H1 (cell line): Measurements from ENCODE around the gene FBXW5. TPM values are rescaled to one million over a fixed set of nuclear protein-coding genes. Genes with fewer than 3 reads are reported as not detected.

Experiments
- CTCF ChIA-PET: fragments of 300-600 bp; sonication (Branson Sonifier 250); formaldehyde crosslinking; loops from one replicate; lab custom pipeline; 2021; ENCODE audit not compliant: partially characterized antibody; lab: Charles Lee
- POLR2A ChIA-PET: fragments of 300-600 bp; sonication (Branson Sonifier 250); formaldehyde crosslinking; loops from one replicate; lab custom pipeline; 2021; ENCODE audit warnings: inconsistent platforms; ENCODE audit not compliant: partially characterized antibody; lab: Charles Lee
- DNase-seq, 2 experiments: peaks; one replicate each; pipeline versions ENCODE4 v3.0.0 to v3.0.0-alpha.2; 2010 to 2022; ENCODE audit warnings: low spot score in 2 of 2, low read depth in 1 of 2, mixed read lengths in 1 of 2
- FAIRE-seq: peaks from 2 replicates; lab custom pipeline; 2011; peaks lifted over from hg19 to GRCh38; lab: Jason Lieb, UNC
- H2AFZ ChIP-seq: 2 replicates; pipeline ENCODE4 v1.8.1; 2012; ENCODE audit warnings: low read length, inconsistent platforms
- H2AK5ac ChIP-seq: 2 replicates; pipeline ENCODE4 v1.6.1; 2013; ENCODE audit warnings: low read depth, low read length
- H2BK120ac ChIP-seq: replicated peaks from 2 replicates; pipeline ENCODE3; 2013; ENCODE audit warnings: low read depth, low read length, inconsistent platforms
- H2BK12ac ChIP-seq: 2 replicates; pipeline ENCODE4 v1.6.1; 2013; ENCODE audit warnings: low read depth, low read length
- H2BK15ac ChIP-seq: 2 replicates; pipeline ENCODE4 v1.6.1; 2013; ENCODE audit warnings: low read length
- H2BK20ac ChIP-seq: 2 replicates; pipeline ENCODE4 v1.6.1; 2013; ENCODE audit warnings: low read length
- H2BK5ac ChIP-seq: 2 replicates; pipeline ENCODE4 v1.6.1; 2013; ENCODE audit warnings: low read depth, low read length
- H3K14ac ChIP-seq: 2 replicates; pipeline ENCODE4 v1.6.1; 2013; ENCODE audit warnings: inconsistent platforms; ENCODE audit not compliant: insufficient read length
- H3K18ac ChIP-seq: 2 replicates; pipeline ENCODE4 v1.6.1; 2013; ENCODE audit warnings: low read length; ENCODE audit errors: extremely low read depth
- H3K23ac ChIP-seq: 2 replicates; pipeline ENCODE4 v1.6.1; 2013; ENCODE audit warnings: inconsistent platforms; ENCODE audit not compliant: insufficient read length
- H3K23me2 ChIP-seq: 2 replicates; pipeline ENCODE4 v1.6.1; 2013; ENCODE audit warnings: low read depth, low read length
- H3K27ac ChIP-seq: 2 replicates; pipeline ENCODE4 v1.6.1; 2011; ENCODE audit warnings: low read depth, low read length, inconsistent platforms
- H3K27me3 ChIP-seq, 4 experiments: replicated peaks in 1 of 4; 1 replicate in 1 of 4; 2 replicates in 3 of 4; pipeline versions ENCODE4 v1.6.1 to v1.8.1; 2011 to 2013; ENCODE audit warnings: low read length in 3 of 4, mild to moderate bottlenecking in 3 of 4, inconsistent platforms in 2 of 4, mixed read lengths in 2 of 4, moderate library complexity in 1 of 4; ENCODE audit not compliant: control insufficient read depth in 3 of 4, insufficient read depth in 3 of 4; ENCODE audit errors: extremely low read depth in 1 of 4
- H3K36me3 ChIP-seq, 4 experiments: 2 replicates each; pipeline versions ENCODE4 v1.6.1 to v1.8.1; 2011 to 2013; ENCODE audit warnings: mild to moderate bottlenecking in 4 of 4, low read length in 3 of 4, moderate library complexity in 2 of 4, control low read depth in 1 of 4, inconsistent platforms in 1 of 4; ENCODE audit not compliant: insufficient read depth in 4 of 4, control insufficient read depth in 2 of 4
- H3K4ac ChIP-seq: replicated peaks from 2 replicates; pipeline ENCODE3; 2013; ENCODE audit warnings: low read length, low read depth, mixed read lengths, inconsistent platforms; ENCODE audit not compliant: insufficient read length
- H3K4me1 ChIP-seq, 4 experiments: replicated peaks in 1 of 4; 1 replicate in 1 of 4; 2 replicates in 3 of 4; pipeline versions ENCODE4 v1.6.1 to v1.8.1; 2011 to 2013; ENCODE audit warnings: low read length in 3 of 4, inconsistent platforms in 2 of 4, mixed read lengths in 1 of 4; ENCODE audit not compliant: insufficient read depth in 4 of 4, control insufficient read depth in 3 of 4
- H3K4me2 ChIP-seq, 2 experiments: 2 replicates each; pipeline versions ENCODE4 v1.6.1 to v1.8.1; 2011 to 2013; ENCODE audit warnings: low read depth in 2 of 2, low read length in 2 of 2, control low read depth in 1 of 2, inconsistent platforms in 1 of 2, mild to moderate bottlenecking in 1 of 2; ENCODE audit not compliant: insufficient read depth in 1 of 2
- H3K4me3 ChIP-seq, 4 experiments: fragments of 200-600, 300-600 bp in 1 of 4; sonication (generic), shearing (Covaris generic), sonication (Bioruptor Twin) in 1 of 4; 2 replicates each; pipeline versions ENCODE4 v1.5.1 to v1.8.1; 2011 to 2016; ENCODE audit warnings: low read length in 4 of 4, low read depth in 3 of 4, control low read depth in 2 of 4, inconsistent platforms in 2 of 4, mild to moderate bottlenecking in 2 of 4, mixed read lengths in 1 of 4, moderate library complexity in 1 of 4; ENCODE audit not compliant: insufficient read depth in 2 of 4; ENCODE audit errors: extremely low read depth in 1 of 4
- H3K56ac ChIP-seq: replicated peaks from 2 replicates; pipeline ENCODE3; 2013; ENCODE audit warnings: low read depth, mild to moderate bottlenecking, mixed read lengths, low read length, inconsistent platforms; ENCODE audit not compliant: insufficient read length
- H3K79me1 ChIP-seq: 2 replicates; pipeline ENCODE4 v1.6.1; 2013; ENCODE audit warnings: low read depth, low read length, control low read depth
- H3K79me2 ChIP-seq, 2 experiments: 2 replicates each; pipeline versions ENCODE4 v1.6.1 to v1.8.1; 2012 to 2013; ENCODE audit warnings: low read length in 2 of 2, mild to moderate bottlenecking in 2 of 2, inconsistent platforms in 1 of 2; ENCODE audit not compliant: insufficient read depth in 2 of 2, control insufficient read depth in 1 of 2
- H3K9ac ChIP-seq, 4 experiments: replicated peaks in 1 of 4; 1 replicate in 1 of 4; 2 replicates in 3 of 4; pipeline versions ENCODE4 v1.6.1 to v1.8.1; 2011 to 2013; ENCODE audit warnings: low read depth in 3 of 4, low read length in 3 of 4, control low read depth in 2 of 4, mild to moderate bottlenecking in 2 of 4, moderate library complexity in 2 of 4, inconsistent platforms in 1 of 4; ENCODE audit errors: extremely low read depth in 1 of 4
- H3K9me3 ChIP-seq, 2 experiments: 2 replicates each; pipeline versions ENCODE4 v1.6.1 to v1.8.1; 2012 to 2013; ENCODE audit warnings: mild to moderate bottlenecking in 2 of 2, moderate library complexity in 2 of 2, control low read depth in 1 of 2, inconsistent platforms in 1 of 2, low read depth in 1 of 2, low read length in 1 of 2, mixed read lengths in 1 of 2; ENCODE audit not compliant: insufficient read depth in 2 of 2
- H4K20me1 ChIP-seq, 2 experiments: replicated peaks in 1 of 2; 2 replicates each; pipeline versions ENCODE3 to v1.8.1; 2011 to 2013; ENCODE audit warnings: inconsistent platforms in 2 of 2, low read length in 2 of 2, mild to moderate bottlenecking in 1 of 2; ENCODE audit not compliant: insufficient read depth in 2 of 2, control insufficient read depth in 1 of 2
- H4K5ac ChIP-seq: 2 replicates; pipeline ENCODE4 v1.6.1; 2013; ENCODE audit warnings: low read length, low read depth, mixed read lengths, inconsistent platforms; ENCODE audit not compliant: insufficient read length
- H4K8ac ChIP-seq: 2 replicates; pipeline ENCODE4 v1.8.0; 2013; ENCODE audit warnings: mild to moderate bottlenecking, moderate library complexity, low read length, inconsistent platforms; ENCODE audit not compliant: insufficient read depth; ENCODE audit errors: extremely low read depth
- H4K91ac ChIP-seq: replicated peaks from 2 replicates; pipeline ENCODE3; 2013; ENCODE audit warnings: low read length, mixed read lengths, inconsistent platforms; ENCODE audit not compliant: insufficient read length
- SIRT6 ChIP-seq: IDR thresholded peaks from one replicate; pipeline ENCODE4 v1.7.1; 2012; ENCODE audit warnings: low read length, inconsistent platforms
- WGBS, 2 experiments: shearing (Covaris generic) in 1 of 2; methylation state at CpG; one replicate each; pipeline versions ENCODE4 v1.1.6 to v1.1.7; 2013 to 2015; ENCODE audit warnings: low lambda C conversion rate in 2 of 2, mixed read lengths in 2 of 2, inconsistent platforms in 1 of 2, low coverage in 1 of 2, missing lambda C conversion rate in 1 of 2; ENCODE audit not compliant: insufficient replicate concordance in 2 of 2, insufficient coverage in 1 of 2, insufficient read length in 1 of 2; ENCODE audit errors: extremely low coverage in 1 of 2, missing lambda C conversion rate in 1 of 2; 5-methylcytosine and 5-hydroxymethylcytosine counted together
- polyA plus RNA-seq, 7 experiments: library from polyadenylated mRNA; depleted of rRNA in 3 of 7; stranded (reverse) in 5 of 7; unstranded in 2 of 7; fragments of >200 nt in 5 of 7; fragments of 200-250 nt in 2 of 7; gene quantifications; 1 replicate in 5 of 7; 2 replicates in 1 of 7; 4 replicates in 1 of 7; pipeline versions ENCODE4 v1.2.1 to v1.2.3, GENCODE V29; 2011 to 2013; ENCODE audit warnings: missing spikeins in 2 of 7, mixed read lengths in 2 of 7
- total RNA-seq: library from RNA; stranded (reverse); fragmentation: NEBNext Ultra II Directional; extraction: Animal tissue kit (Norgen Biotek cat#: 25700); gene quantifications from 2 replicates; pipeline ENCODE4 v1.2.1, GENCODE V29; 2021
- TF ChIP-seq, protein P1 (sequence below): IDR thresholded peaks from 2 replicates; pipeline ENCODE4 v1.6.1; 2012; ENCODE audit warnings: inconsistent platforms

Gene FBXW5
- total and polyA plus RNA-seq, 2 of the 8 experiments (the other 6 are each of a cell fraction or from before 2014, with no cell fraction given): 49.0 to 71.0 TPM

DNA sequence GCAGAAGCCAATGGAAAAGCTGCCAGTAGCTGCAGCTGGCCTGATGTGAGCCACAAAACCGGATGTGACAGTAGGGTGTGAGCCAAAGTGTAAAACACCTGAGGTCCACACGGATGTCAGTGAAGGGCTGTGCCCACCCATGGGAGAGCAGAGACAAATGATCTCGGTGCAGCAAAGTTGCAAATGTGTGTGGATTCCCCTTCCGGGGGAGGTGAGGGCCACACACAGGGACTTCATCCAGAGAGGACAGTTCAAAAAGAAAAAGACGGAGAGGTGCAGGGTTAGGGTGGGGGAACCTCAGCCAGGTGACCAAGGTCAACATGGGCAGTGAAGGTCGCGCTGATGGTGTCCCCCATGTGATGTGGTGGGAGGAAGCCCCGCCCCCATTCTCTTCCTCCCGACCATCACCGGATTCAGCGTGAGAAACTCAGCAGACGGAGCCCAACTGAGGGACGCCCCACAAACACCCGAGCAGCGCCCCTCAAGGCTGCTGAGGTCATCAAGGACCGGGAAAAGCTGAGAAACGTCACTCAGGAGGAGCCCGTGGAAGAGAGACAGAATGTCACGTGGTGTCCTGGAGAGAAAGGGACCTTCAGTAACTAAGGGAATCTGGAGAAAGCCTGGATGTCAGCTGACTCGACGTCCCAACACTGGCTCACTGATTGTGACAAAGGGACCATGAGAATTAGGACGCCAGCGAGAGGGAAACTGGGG, 21.4 kb upstream of the FBXW5 start:
- H3K79me2 ChIP-seq: no peaks in the 10 kb centered on the region
- H4K91ac ChIP-seq: peak overlapping the region; percentile 80
- no peak overlapping the region for H3K56ac ChIP-seq
- H3K9me3 ChIP-seq: no peaks in the 10 kb centered on the region
- peak overlapping the region; percentile 27 to 38; a peak in 1 of 4 replicates for H3K4me2 ChIP-seq
- no peak overlapping the region for H3K27ac ChIP-seq
- FAIRE-seq (no peak), DNase-seq (no peak)
- ChIA-PET POLR2A (interaction anchor here (0.6 to 2.4 kb wide), 4 partner anchors 9 to 486 kb away, joined by 3 to 10 read pairs (median 4); no protein-coding TSS in a partner anchor), CTCF (interaction anchor here (0.7 to 9.4 kb wide), 8 partner anchors 10 to 70 kb away, joined by 3 to 38 read pairs (median 4); partner anchors contain the start of genes FUT7 and LCN12)
- H3K23ac ChIP-seq: no peak overlapping the region
- no peaks in the 10 kb centered on the region for H4K20me1 ChIP-seq
- H4K8ac ChIP-seq: no peak overlapping the region
- H3K18ac ChIP-seq: peak overlapping the region; percentile 78
- H3K79me1 ChIP-seq: no peaks in the 10 kb centered on the region; the same call in 1 of the 2 replicates
- H3K4me1 ChIP-seq: peaks cover 0 to 7% (median 5%) of the 10 kb centered on the region in 4 experiments; a peak in 4 of 7 replicates
- peak overlapping the region; percentile 13 for H4K5ac ChIP-seq
- H3K4ac ChIP-seq: peak overlapping the region; percentile 65
- peak overlapping the region; percentile 90; the same call in 1 of the 2 replicates for H2BK12ac ChIP-seq
- H3K9ac ChIP-seq: 0 out of 7 replicates have a peak overlapping the region, but pooled peaks of 1 of the 4 experiments have one; percentile 7
- no peaks in the 10 kb centered on the region for H3K36me3 ChIP-seq
- 63% methylated on average over 23 of the region's 23 CpGs; no CpG with 5 or more reads in 1 of the 2 experiments for WGBS, 2 experiments
- TF ChIP-seq SIRT6: no peak
- TF ChIP-seq, protein P1, sequence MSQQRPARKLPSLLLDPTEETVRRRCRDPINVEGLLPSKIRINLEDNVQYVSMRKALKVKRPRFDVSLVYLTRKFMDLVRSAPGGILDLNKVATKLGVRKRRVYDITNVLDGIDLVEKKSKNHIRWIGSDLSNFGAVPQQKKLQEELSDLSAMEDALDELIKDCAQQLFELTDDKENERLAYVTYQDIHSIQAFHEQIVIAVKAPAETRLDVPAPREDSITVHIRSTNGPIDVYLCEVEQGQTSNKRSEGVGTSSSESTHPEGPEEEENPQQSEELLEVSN: peak; percentile 12; the same call in 1 of the 2 replicates
- H3K14ac ChIP-seq: no peak overlapping the region
- H2AK5ac ChIP-seq: no peak overlapping the region
- H2AFZ ChIP-seq: peak overlapping the region; percentile 90; the same call in 1 of the 2 replicates
- no peak overlapping the region; the same call in 1 of the 2 replicates for H2BK15ac ChIP-seq
- H3K27me3 ChIP-seq: no peaks in the 10 kb centered on the region
- H2BK120ac ChIP-seq: no peak overlapping the region
- no peak overlapping the region for H3K4me3 ChIP-seq
- peak overlapping the region; percentile 66; the same call in 1 of the 2 replicates for H2BK20ac ChIP-seq
- H3K23me2 ChIP-seq: no peaks in the 10 kb centered on the region
- H2BK5ac ChIP-seq: peak overlapping the region; percentile 63; the same call in 1 of the 2 replicates
